ENCODE results near the gene MORF4L1.

DNA sequence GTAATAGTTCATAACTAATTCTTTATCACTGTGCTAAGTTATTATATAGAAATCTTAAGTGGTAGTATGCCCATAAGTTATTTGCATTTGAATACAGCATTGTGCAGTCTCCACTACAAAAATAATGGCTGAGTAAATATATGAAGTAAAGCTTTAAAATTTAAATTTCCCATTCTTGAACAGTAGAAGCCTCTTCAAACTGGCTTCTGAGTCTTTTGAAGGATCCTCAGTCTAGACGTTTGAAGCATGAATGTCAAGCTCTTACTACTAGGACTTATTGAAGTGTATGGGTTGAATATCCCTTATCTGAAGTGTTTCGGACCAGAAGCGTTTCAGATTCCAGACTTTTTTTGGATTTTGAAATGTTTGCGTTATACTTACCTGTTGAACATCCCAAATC is 16.3 kb downstream of the MORF4L1 start:
- TF ChIP-seq, protein P1, sequence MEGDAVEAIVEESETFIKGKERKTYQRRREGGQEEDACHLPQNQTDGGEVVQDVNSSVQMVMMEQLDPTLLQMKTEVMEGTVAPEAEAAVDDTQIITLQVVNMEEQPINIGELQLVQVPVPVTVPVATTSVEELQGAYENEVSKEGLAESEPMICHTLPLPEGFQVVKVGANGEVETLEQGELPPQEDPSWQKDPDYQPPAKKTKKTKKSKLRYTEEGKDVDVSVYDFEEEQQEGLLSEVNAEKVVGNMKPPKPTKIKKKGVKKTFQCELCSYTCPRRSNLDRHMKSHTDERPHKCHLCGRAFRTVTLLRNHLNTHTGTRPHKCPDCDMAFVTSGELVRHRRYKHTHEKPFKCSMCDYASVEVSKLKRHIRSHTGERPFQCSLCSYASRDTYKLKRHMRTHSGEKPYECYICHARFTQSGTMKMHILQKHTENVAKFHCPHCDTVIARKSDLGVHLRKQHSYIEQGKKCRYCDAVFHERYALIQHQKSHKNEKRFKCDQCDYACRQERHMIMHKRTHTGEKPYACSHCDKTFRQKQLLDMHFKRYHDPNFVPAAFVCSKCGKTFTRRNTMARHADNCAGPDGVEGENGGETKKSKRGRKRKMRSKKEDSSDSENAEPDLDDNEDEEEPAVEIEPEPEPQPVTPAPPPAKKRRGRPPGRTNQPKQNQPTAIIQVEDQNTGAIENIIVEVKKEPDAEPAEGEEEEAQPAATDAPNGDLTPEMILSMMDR (IDR thresholded peaks at IDR 0.05; ENCODE audit: low read depth, low read length): no peak
- TF ChIP-seq, protein P2, sequence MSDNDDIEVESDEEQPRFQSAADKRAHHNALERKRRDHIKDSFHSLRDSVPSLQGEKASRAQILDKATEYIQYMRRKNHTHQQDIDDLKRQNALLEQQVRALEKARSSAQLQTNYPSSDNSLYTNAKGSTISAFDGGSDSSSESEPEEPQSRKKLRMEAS (IDR thresholded peaks at IDR 0.05; ENCODE audit: low read depth, low read length): no peak
- no peak for TF ChIP-seq POLR2A (IDR thresholded peaks at IDR 0.05; ENCODE audit: extremely low read depth, insufficient read length)
- no peak for TF ChIP-seq MYC (IDR thresholded peaks at IDR 0.05; ENCODE audit: low read depth, low read length)
